HEK293 (cell line): ENCODE measurements around the gene DDX10.
A peak's percentile ranks its signal among the peaks of the same experiment; 100 is the strongest.

ENCODE experiments used
- CTCF ChIA-PET: fragments of 350-600 bp; formaldehyde crosslinking; extraction: SDS; loops from one replicate; lab custom pipeline; 2021; ENCODE audit warnings: antibody characterized with exemption; lab: Yijun Ruan, JAX
- POLR2A ChIA-PET: fragments of 300-600 bp; formaldehyde crosslinking; extraction: SDS; loops from one replicate; lab custom pipeline; 2020; ENCODE audit warnings: antibody characterized with exemption, inconsistent platforms; lab: Yijun Ruan, JAX
- H3K27ac ChIP-seq: fragments of 200-500 bp; sonication (Bioruptor generic); 2 replicates; pipeline ENCODE4 v1.5.1; 2014; ENCODE audit warnings: low read depth, low read length, control low read depth, inconsistent platforms; ENCODE audit errors: extremely low read depth
- H3K36me3 ChIP-seq, 2 experiments: fragments of 200-500 bp in 1 of 2; sonication (Bioruptor generic) in 1 of 2; 1 replicate in 1 of 2; 2 replicates in 1 of 2; pipeline ENCODE4 v1.5.1; 2014 to 2017; ENCODE audit warnings: inconsistent platforms in 2 of 2, low read length in 2 of 2; ENCODE audit not compliant: control insufficient read depth in 2 of 2, insufficient read depth in 1 of 2
- H3K4me1 ChIP-seq: fragments of 200-500 bp; sonication (Bioruptor generic); 2 replicates; pipeline ENCODE4 v1.5.1; 2014; ENCODE audit warnings: mild to moderate bottlenecking, low read length, inconsistent platforms; ENCODE audit not compliant: control insufficient read depth, insufficient read depth
- H3K4me3 ChIP-seq: 2 replicates; pipeline ENCODE4 v1.5.1; 2011; ENCODE audit warnings: low read depth, mild to moderate bottlenecking, control low read depth, low read length, moderate library complexity
- H3K9me3 ChIP-seq: fragments of 200-500 bp; sonication (Bioruptor generic); 2 replicates; pipeline ENCODE4 v1.5.1; 2014; ENCODE audit warnings: low read depth, low read length, inconsistent platforms; ENCODE audit not compliant: control insufficient read depth, insufficient read depth
- FEZF1 ChIP-seq: fragments of 450-650 bp; formaldehyde crosslinking; IDR thresholded peaks from 2 replicates; pipeline ENCODE4 v1.5.1; 2016; ENCODE audit warnings: missing biosample characterization, missing genetic modification characterization
- HIC1 ChIP-seq: fragments of 450-650 bp; formaldehyde crosslinking; IDR thresholded peaks from 2 replicates; pipeline ENCODE4 v1.5.1; 2016; ENCODE audit warnings: missing biosample characterization, missing genetic modification characterization
- IKZF3 ChIP-seq: fragments of 450-650 bp; IDR thresholded peaks from 2 replicates; pipeline ENCODE4 v1.5.0; 2018; ENCODE audit warnings: missing biosample characterization, mild to moderate bottlenecking, missing genetic modification characterization, moderate library complexity
- KLF10 ChIP-seq: fragments of 450-650 bp; IDR thresholded peaks from 2 replicates; pipeline ENCODE4 v1.5.1; 2018; ENCODE audit warnings: missing biosample characterization, mild to moderate bottlenecking, missing genetic modification characterization
- KLF16 ChIP-seq: fragments of 450-650 bp; formaldehyde crosslinking; IDR thresholded peaks from 2 replicates; pipeline ENCODE4 v1.5.1; 2017; ENCODE audit warnings: missing biosample characterization, missing genetic modification characterization
- PBX3 ChIP-seq: sonication (generic); formaldehyde crosslinking; IDR thresholded peaks from 2 replicates; pipeline ENCODE4 v1.8.1; 2022; ENCODE audit warnings: mild to moderate bottlenecking, moderate library complexity, missing genetic modification reagents
- PRDM10 ChIP-seq: fragments of 450-650 bp; formaldehyde crosslinking; IDR thresholded peaks from 2 replicates; pipeline ENCODE4 v1.5.1; 2016; ENCODE audit warnings: missing biosample characterization, missing genetic modification characterization
- PRDM6 ChIP-seq: fragments of 450-650 bp; formaldehyde crosslinking; IDR thresholded peaks from 2 replicates; pipeline ENCODE4 v1.5.1; 2017; ENCODE audit warnings: missing biosample characterization, missing genetic modification characterization
- WT1 ChIP-seq: fragments of 450-650 bp; formaldehyde crosslinking; IDR thresholded peaks from 2 replicates; pipeline ENCODE4 v1.5.1; 2016; ENCODE audit warnings: missing biosample characterization, missing genetic modification characterization
- ZBTB1 ChIP-seq: fragments of 450-650 bp; formaldehyde crosslinking; IDR thresholded peaks from 2 replicates; pipeline ENCODE4 v1.5.1; 2016; ENCODE audit warnings: missing biosample characterization, missing genetic modification characterization
- ZBTB6 ChIP-seq: fragments of 450-650 bp; formaldehyde crosslinking; IDR thresholded peaks from 2 replicates; pipeline ENCODE4 v1.5.1; 2017; ENCODE audit warnings: missing biosample characterization, missing genetic modification characterization
- ZBTB8A ChIP-seq: fragments of 450-650 bp; formaldehyde crosslinking; IDR thresholded peaks from 2 replicates; pipeline ENCODE4 v1.5.1; 2016; ENCODE audit warnings: missing biosample characterization, missing genetic modification characterization
- ZEB2 ChIP-seq: fragments of 450-650 bp; formaldehyde crosslinking; IDR thresholded peaks from 2 replicates; pipeline ENCODE4 v1.5.1; 2016; ENCODE audit warnings: missing biosample characterization, missing genetic modification characterization
- ZNF18 ChIP-seq: fragments of 450-650 bp; formaldehyde crosslinking; IDR thresholded peaks from 2 replicates; pipeline ENCODE4 v1.5.1; 2016; ENCODE audit warnings: missing biosample characterization, missing genetic modification characterization
- ZNF223 ChIP-seq: fragments of 450-650 bp; formaldehyde crosslinking; IDR thresholded peaks from 2 replicates; pipeline ENCODE4 v1.5.1; 2016; ENCODE audit warnings: missing biosample characterization, missing genetic modification characterization
- ZNF292 ChIP-seq: fragments of 450-650 bp; formaldehyde crosslinking; IDR thresholded peaks from 2 replicates; pipeline ENCODE4 v1.5.1; 2016; ENCODE audit warnings: low read depth, missing biosample characterization, missing genetic modification characterization, borderline replicate concordance
- ZNF311 ChIP-seq: fragments of 450-650 bp; formaldehyde crosslinking; IDR thresholded peaks from 2 replicates; pipeline ENCODE4 v1.5.1; 2017; ENCODE audit warnings: missing biosample characterization, missing genetic modification characterization, borderline replicate concordance
- ZNF341 ChIP-seq: fragments of 450-650 bp; formaldehyde crosslinking; IDR thresholded peaks from 2 replicates; pipeline ENCODE4; 2016; ENCODE audit warnings: low read depth, missing biosample characterization, missing genetic modification characterization
- ZNF514 ChIP-seq: fragments of 450-650 bp; formaldehyde crosslinking; IDR thresholded peaks from 2 replicates; pipeline ENCODE4 v1.5.1; 2016; ENCODE audit warnings: missing biosample characterization, missing genetic modification characterization
- ZNF561 ChIP-seq: fragments of 450-650 bp; IDR thresholded peaks from 2 replicates; pipeline ENCODE4 v1.5.1; 2018; ENCODE audit warnings: missing biosample characterization, missing genetic modification characterization, borderline replicate concordance
- ZNF629 ChIP-seq: fragments of 450-650 bp; formaldehyde crosslinking; IDR thresholded peaks from 2 replicates; pipeline ENCODE4 v1.5.1; 2017; ENCODE audit warnings: missing biosample characterization, missing genetic modification characterization

The DDX10 gene

GRCh38 chr11:108871867-108872266 lies 207.0 kb downstream of the DDX10 start (continued):
- TF ChIP-seq ZNF292 (no peak), PBX3 (CRISPR knock-in tag) (no peak)

- Histone ChIP-seq H3K9me3 (no peaks in the 10 kb centered on the region), H3K36me3 (no peaks in the 10 kb centered on the region), H3K4me1 (no peaks in the 10 kb centered on the region; the same call in 1 of the 2 replicates), H3K27ac (no peak overlapping the region), H3K4me3 (no peak overlapping the region)
- CTCF ChIA-PET, result interaction anchor here (2.8 kb wide), 1 partner anchor 175 kb away, joined by 20 read pairs; no protein-coding TSS in a partner anchor
- POLR2A ChIA-PET, result no interaction called here
- TF ChIP-seq ZNF341 (tag by site-specific recombination) (peak; percentile 91), ZNF311 (tag by site-specific recombination) (no peak), HIC1 (peak; percentile 21; the same call in 1 of the 2 replicates), KLF10 (0 out of 2 replicates have a peak, but pooled peaks have one; percentile 20), ZBTB1 (0 out of 2 replicates have a peak, but pooled peaks have one; percentile 8), ZNF223 (tag by site-specific recombination) (no peak), ZNF514 (tag by site-specific recombination) (no peak), ZBTB6 (tag by site-specific recombination) (no peak), PRDM10 (no peak), IKZF3 (peak; percentile 31; the same call in 1 of the 2 replicates), ZEB2 (0 out of 2 replicates have a peak, but pooled peaks have one; percentile 17), WT1 (tag by site-specific recombination) (0 out of 2 replicates have a peak, but pooled peaks have one; percentile 29), ZNF18 (peak; percentile 59; the same call in 1 of the 2 replicates), ZNF561 (peak; percentile 43; the same call in 1 of the 2 replicates), KLF16 (no peak), ZNF629 (tag by site-specific recombination) (0 out of 2 replicates have a peak, but pooled peaks have one; percentile 24), FEZF1 (tag by site-specific recombination) (peak; percentile 11; the same call in 1 of the 2 replicates), PRDM6 (tag by site-specific recombination) (peak; percentile 62), ZBTB8A (tag by site-specific recombination) (peak; percentile 14; the same call in 1 of the 2 replicates)
These were observed 208.0 kb downstream of the DDX10 start for GRCh38 chr11:108872781-108873291.
